Midbrain (tissue), 1 donor: Measurements from ENCODE around the gene ATP1A2.
"Not testable (repeated sequence)": the region's sequence is repeated elsewhere in the genome, so short reads cannot be mapped to it uniquely, and the experiment has no call there.

ENCODE experiments used
- DNase-seq: peaks from one replicate; lab custom pipeline; 2025; lab: John Stamatoyannopoulos, UW

The ATP1A2 gene

GRCh38 chr1:160124705-160125478 lies 9.3 kb downstream of the ATP1A2 start:
- DNase-seq, result no peak

- no peak for DNase-seq
Measured at GRCh38 chr1:160125746-160126145, 10.2 kb downstream of the ATP1A2 start.

- not testable (repeated sequence) for DNase-seq
Measured at GRCh38 chr1:160126342-160126741, 10.8 kb downstream of the ATP1A2 start.

- no peak for DNase-seq
Measured at GRCh38 chr1:160127381-160127780, 11.8 kb downstream of the ATP1A2 start.

- no peak for DNase-seq
Measured at GRCh38 chr1:160127865-160128523, 12.4 kb downstream of the ATP1A2 start.

- no peak for DNase-seq
Measured at GRCh38 chr1:160128636-160129035, 13.1 kb downstream of the ATP1A2 start.

GRCh38 chr1:160129046-160129445 lies 13.5 kb downstream of the ATP1A2 start:
- DNase-seq, result no peak

GRCh38 chr1:160129558-160129957 lies 14.0 kb downstream of the ATP1A2 start:
- DNase-seq, result no peak

- no peak for DNase-seq
Measured at GRCh38 chr1:160129966-160130365, 14.4 kb downstream of the ATP1A2 start.

- DNase-seq, result no peak
Measured at GRCh38 chr1:160130486-160130885, 14.9 kb downstream of the ATP1A2 start.

GRCh38 chr1:160130939-160131338 lies 15.4 kb downstream of the ATP1A2 start:
- no peak for DNase-seq

GRCh38 chr1:160131803-160132565 lies 16.4 kb downstream of the ATP1A2 start:
- peak; percentile 38 for DNase-seq

- DNase-seq, result no peak
Measured at GRCh38 chr1:160133990-160134770, 18.6 kb downstream of the ATP1A2 start.

GRCh38 chr1:160134791-160135572 lies 19.4 kb downstream of the ATP1A2 start:
- no peak for DNase-seq

- no peak for DNase-seq
Measured at GRCh38 chr1:160136121-160136925, 20.8 kb downstream of the ATP1A2 start.

GRCh38 chr1:160136926-160137200 lies 21.3 kb downstream of the ATP1A2 start:
- no peak for DNase-seq

GRCh38 chr1:160137216-160137862 lies 21.8 kb downstream of the ATP1A2 start:
- no peak for DNase-seq

- DNase-seq, result no peak
Measured at GRCh38 chr1:160139840-160140239, 24.3 kb downstream of the ATP1A2 start.

- no peak for DNase-seq
Measured at GRCh38 chr1:160143695-160144094, 28.1 kb downstream of the ATP1A2 start.

GRCh38 chr1:160144921-160145320 lies 29.4 kb downstream of the ATP1A2 start:
- no peak for DNase-seq
